Neural cell (in vitro differentiated cells): ENCODE data around the gene DTNBP1. TPM values are rescaled to one million over a fixed set of nuclear protein-coding genes. Genes with fewer than 3 reads are reported as not detected.

ENCODE experiments used
- H2AFZ ChIP-seq: fragments of 200-600, 300-800 bp; sonication (generic), shearing (Covaris generic); 2 replicates; pipeline ENCODE4 v1.6.0; 2014; ENCODE audit warnings: low read depth, mild to moderate bottlenecking, antibody characterized with exemption, low read length, moderate library complexity
- H3F3A ChIP-seq: fragments of 200-600 bp; shearing (Covaris generic); 2 replicates; pipeline ENCODE4 v1.6.1; 2016; ENCODE audit warnings: mild to moderate bottlenecking, moderate library complexity, mixed read lengths, antibody characterized with exemption, low read length; ENCODE audit not compliant: insufficient read depth, poor library complexity, severe bottlenecking
- H3K27ac ChIP-seq: fragments of 200-600, 300-800 bp; sonication (generic), shearing (Covaris generic); 2 replicates; pipeline ENCODE4 v1.5.1; 2014; ENCODE audit warnings: mild to moderate bottlenecking, low read length, moderate library complexity
- H3K27me3 ChIP-seq: fragments of 300-800, 200-600 bp; sonication (generic), shearing (Covaris generic); 2 replicates; pipeline ENCODE4 v1.6.0; 2014; ENCODE audit warnings: mild to moderate bottlenecking, low read depth, low read length, moderate library complexity; ENCODE audit not compliant: insufficient read depth
- H3K36me3 ChIP-seq: fragments of 300-800, 200-600 bp; sonication (generic), shearing (Covaris generic); 2 replicates; pipeline ENCODE4 v1.5.1; 2014; ENCODE audit warnings: mild to moderate bottlenecking, antibody characterized with exemption, low read length, moderate library complexity; ENCODE audit not compliant: insufficient read depth
- H3K4me2 ChIP-seq: fragments of 300-800, 200-600 bp; sonication (generic), shearing (Covaris generic); 2 replicates; pipeline ENCODE4 v1.6.0; 2014; ENCODE audit warnings: mild to moderate bottlenecking, low read length
- H3K4me3 ChIP-seq: fragments of 300-800, 200-600 bp; sonication (generic), shearing (Covaris generic); 2 replicates; pipeline ENCODE4 v1.5.1; 2014; ENCODE audit warnings: mild to moderate bottlenecking, low read length, moderate library complexity
- H3K79me2 ChIP-seq: fragments of 200-600 bp; shearing (Covaris generic); replicated peaks from 2 replicates; pipeline ENCODE4 v1.6.0; 2014; ENCODE audit warnings: mild to moderate bottlenecking, low read length, moderate library complexity; ENCODE audit not compliant: insufficient read depth
- H3K9ac ChIP-seq: fragments of 300-800, 200-600 bp; sonication (generic), shearing (Covaris generic); 2 replicates; pipeline ENCODE4 v1.6.1; 2016; ENCODE audit warnings: mild to moderate bottlenecking, low read length, mixed read lengths
- H3K9me2 ChIP-seq: fragments of 200-600 bp; shearing (Covaris generic); 2 replicates; pipeline ENCODE4 v1.6.1; 2016; ENCODE audit warnings: mild to moderate bottlenecking, low read length, mixed read lengths; ENCODE audit not compliant: insufficient read depth
- H3K9me3 ChIP-seq: fragments of 200-600, 300-800 bp; sonication (generic), shearing (Covaris generic); 2 replicates; pipeline ENCODE4 v1.6.1; 2016; ENCODE audit warnings: mild to moderate bottlenecking, mixed run types, low read length, moderate library complexity, mixed read lengths
- H4K20me1 ChIP-seq: fragments of 200-600 bp; shearing (Covaris generic); 2 replicates; pipeline ENCODE4 v1.6.1; 2016; ENCODE audit warnings: mild to moderate bottlenecking, mixed run types; ENCODE audit not compliant: insufficient read depth
- CTCF ChIP-seq: fragments of 450-650 bp; IDR thresholded peaks from 2 replicates; pipeline ENCODE4 v1.5.1; 2014; ENCODE audit warnings: antibody characterized with exemption, mild to moderate bottlenecking, moderate library complexity; ENCODE audit not compliant: poor library complexity, severe bottlenecking
- EP300 ChIP-seq: fragments of 450-650 bp; conservative IDR thresholded peaks from 2 replicates; pipeline ENCODE4 v1.6.1; 2014; ENCODE audit warnings: antibody characterized with exemption, mild to moderate bottlenecking, moderate library complexity; ENCODE audit not compliant: poor library complexity, severe bottlenecking
- EZH2 ChIP-seq: fragments of 200-600, 300-800 bp; shearing (Covaris generic), sonication (generic); IDR thresholded peaks from 2 replicates; pipeline ENCODE4 v1.6.1; 2014; ENCODE audit warnings: antibody characterized with exemption, low read length, borderline replicate concordance, mild to moderate bottlenecking; ENCODE audit not compliant: insufficient read depth, poor library complexity, severe bottlenecking
- MXI1 ChIP-seq: fragments of 450-650 bp; conservative IDR thresholded peaks from 2 replicates; pipeline ENCODE4 v1.6.1; 2014; ENCODE audit warnings: antibody characterized with exemption, mild to moderate bottlenecking; ENCODE audit not compliant: poor library complexity, severe bottlenecking
- POLR2AphosphoS5 ChIP-seq: IDR thresholded peaks from 2 replicates; pipeline ENCODE4 v1.6.1; 2012
- RAD21 ChIP-seq: fragments of 450-650 bp; conservative IDR thresholded peaks from 2 replicates; pipeline ENCODE4 v1.6.1; 2014; ENCODE audit warnings: antibody characterized with exemption, mild to moderate bottlenecking, moderate library complexity
- REST ChIP-seq: IDR thresholded peaks from 2 replicates; pipeline ENCODE4 v1.6.1; 2012; ENCODE audit warnings: borderline replicate concordance
- SMC3 ChIP-seq: fragments of 450-650 bp; conservative IDR thresholded peaks from 2 replicates; pipeline ENCODE4 v1.6.1; 2014; ENCODE audit warnings: antibody characterized with exemption, mild to moderate bottlenecking, moderate library complexity; ENCODE audit not compliant: poor library complexity
- TAF1 ChIP-seq: IDR thresholded peaks from 2 replicates; pipeline ENCODE4 v1.6.1; 2012; ENCODE audit warnings: low read depth
- polyA plus RNA-seq: library from polyadenylated mRNA; depleted of rRNA; stranded (reverse); fragments of >200 nt; gene quantifications from 2 replicates; pipeline ENCODE4 v1.2.3, GENCODE V29; 2014

The DTNBP1 gene
- polyA plus RNA-seq, 1 donor from 2014 or later, result 22.6 TPM

- Histone ChIP-seq H3K9me3 (no peaks in the 10 kb centered on the region), H3K79me2 (no peaks in the 10 kb centered on the region), H3K27me3 (no peaks in the 10 kb centered on the region), H2AFZ (no peak overlapping the region), H3K27ac (no peak overlapping the region), H3K4me2 (no peak overlapping the region), H3K4me3 (no peak overlapping the region), H4K20me1 (no peaks in the 10 kb centered on the region), H3K9ac (no peak overlapping the region), H3F3A (no peaks in the 10 kb centered on the region), H3K9me2 (no peaks in the 10 kb centered on the region), H3K36me3 (no peaks in the 10 kb centered on the region)
- TF ChIP-seq POLR2AphosphoS5, result no peak
- no peak for TF ChIP-seq SMC3
- TF ChIP-seq CTCF, result no peak
- TF ChIP-seq REST, result no peak
- no peak for TF ChIP-seq RAD21
- TF ChIP-seq TAF1, result no peak
These were observed 54.4 kb downstream of the DTNBP1 start for GRCh38 chr6:15608396-15608795.

GRCh38 chr6:15607603-15608002, 55.2 kb downstream of the DTNBP1 start:
- Histone ChIP-seq H4K20me1 (no peaks in the 10 kb centered on the region), H3K79me2 (no peaks in the 10 kb centered on the region), H3K27ac (no peak overlapping the region), H3K36me3 (no peaks in the 10 kb centered on the region), H3K4me3 (no peak overlapping the region), H3K4me2 (no peak overlapping the region), H3F3A (no peaks in the 10 kb centered on the region), H3K27me3 (no peaks in the 10 kb centered on the region), H3K9me2 (no peaks in the 10 kb centered on the region), H2AFZ (no peak overlapping the region), H3K9ac (no peak overlapping the region), H3K9me3 (no peaks in the 10 kb centered on the region)
- TF ChIP-seq EP300 (no peak), RAD21 (no peak), POLR2AphosphoS5 (no peak)

GRCh38 chr6:15606347-15606746, 56.5 kb downstream of the DTNBP1 start:
- Histone ChIP-seq H3K79me2 (no peaks in the 10 kb centered on the region), H3F3A (no peaks in the 10 kb centered on the region), H4K20me1 (no peaks in the 10 kb centered on the region), H3K4me2 (no peak overlapping the region), H3K9ac (no peak overlapping the region), H3K36me3 (no peaks in the 10 kb centered on the region), H3K27me3 (no peaks in the 10 kb centered on the region), H3K9me3 (no peaks in the 10 kb centered on the region), H3K4me3 (no peak overlapping the region), H3K9me2 (no peaks in the 10 kb centered on the region), H3K27ac (no peak overlapping the region), H2AFZ (no peak overlapping the region)
- no peak for TF ChIP-seq REST
- TF ChIP-seq TAF1, result no peak
- no peak for TF ChIP-seq SMC3
- no peak for TF ChIP-seq RAD21
- TF ChIP-seq EP300, result no peak
- no peak for TF ChIP-seq POLR2AphosphoS5
- no peak for TF ChIP-seq CTCF
- no peak for TF ChIP-seq MXI1
- no peak for TF ChIP-seq EZH2
